Adipose tissue (tissue), 3 donors: ENCODE measurements around the gene WFDC2. TPM values are rescaled to one million over a fixed set of nuclear protein-coding genes. Genes with fewer than 3 reads are reported as not detected.

Experiments
- H3K27ac ChIP-seq: one replicate; pipeline ENCODE4 v1.5.1; 2013; ENCODE audit warnings: low read depth, low read length
- WGBS, 3 donors: extraction: QIAGEN DNeasy Blood & Tissue Kit; methylation state at CpG; one replicate each; pipeline ENCODE4 v1.1.7; 2013; 5-methylcytosine and 5-hydroxymethylcytosine counted together
- polyA plus RNA-seq, 3 donors: library from polyadenylated mRNA; stranded (reverse); fragments of 200-250 nt; gene quantifications; one replicate each; pipeline ENCODE4 v1.2.3, GENCODE V29; 2013
- donor health status: healthy with polysubstance abuse.
- donor health status: Bipolar disorder and iron deficiency.
- donor health status: healthy.

WFDC2 gene
- polyA plus RNA-seq = 1 to 10 TPM; 4.3 to 9.5 (median 9.2) TPM

- WGBS, 3 donors = 5 to 12% (median 10%) methylated on average over 54 of the region's 54 CpGs
- H3K27ac ChIP-seq = no peak within 1 kb of the TSS
These were observed at the start of gene WFDC2 for GRCh38 chr20:45469336-45470261. TSS of gene WFDC2 (plus strand) at chr20:45469753. CDS start at chr20:45469782, 29 bp downstream.

GRCh38 chr20:45420125-45420524 lies 49.4 kb upstream of the WFDC2 start:
- 87 to 95% (median 93%) methylated on average over 8 of the region's 8 CpGs for WGBS, 3 donors
- no peak overlapping the region for H3K27ac ChIP-seq

GRCh38 chr20:45423700-45424099 lies 45.9 kb upstream of the WFDC2 start:
- no peak overlapping the region for H3K27ac ChIP-seq
- 87 to 98% (median 89%) methylated on average over 2 of the region's 2 CpGs for WGBS, 3 donors

GRCh38 chr20:45425561-45425960 lies 44.0 kb upstream of the WFDC2 start:
- 92 to 98% (median 95%) methylated on average over 17 of the region's 17 CpGs for WGBS, 3 donors
- H3K27ac ChIP-seq = no peak overlapping the region

- H3K27ac ChIP-seq = no peak overlapping the region
- WGBS, 3 donors = 71 to 83% (median 74%) methylated on average over 5 of the region's 5 CpGs
These were observed 43.1 kb upstream of the WFDC2 start for GRCh38 chr20:45426320-45427016.

- H3K27ac ChIP-seq = no peak overlapping the region
- WGBS, 3 donors = 65 to 81% (median 80%) methylated on average over 14 of the region's 14 CpGs
These were observed 42.1 kb upstream of the WFDC2 start for GRCh38 chr20:45427236-45428149.

- 77 to 78% (median 78%) methylated on average over 2 of the region's 2 CpGs for WGBS, 3 donors
- H3K27ac ChIP-seq = no peak overlapping the region
These were observed 39.9 kb upstream of the WFDC2 start for GRCh38 chr20:45429618-45430017.

- WGBS, 3 donors = 44 to 82% (median 49%) methylated on average over 5 of the region's 5 CpGs
- no peak overlapping the region for H3K27ac ChIP-seq
These were observed 37.3 kb upstream of the WFDC2 start for GRCh38 chr20:45432294-45432693.

GRCh38 chr20:45433316-45433715 lies 36.2 kb upstream of the WFDC2 start:
- no peak overlapping the region for H3K27ac ChIP-seq
- 63 to 79% (median 71%) methylated on average over 3 of the region's 3 CpGs for WGBS, 3 donors

- H3K27ac ChIP-seq = no peak overlapping the region
- WGBS, 3 donors = 88 to 95% (median 92%) methylated on average over 4 of the region's 4 CpGs
These were observed 35.6 kb upstream of the WFDC2 start for GRCh38 chr20:45433976-45434375.

- WGBS, 3 donors = 9 to 11% (median 9%) methylated on average over 33 of the region's 33 CpGs
- H3K27ac ChIP-seq = no peak overlapping the region
These were observed 32.6 kb upstream of the WFDC2 start for GRCh38 chr20:45436732-45437485.

GRCh38 chr20:45440424-45440823 lies 29.1 kb upstream of the WFDC2 start:
- 84 to 85% (median 85%) methylated on average over 3 of the region's 3 CpGs for WGBS, 3 donors
- H3K27ac ChIP-seq = no peak overlapping the region

- H3K27ac ChIP-seq = no peak overlapping the region
- 65 to 76% (median 66%) methylated on average over 5 of the region's 5 CpGs for WGBS, 3 donors
These were observed 28.5 kb upstream of the WFDC2 start for GRCh38 chr20:45440891-45441685.

- 63 to 86% (median 85%) methylated on average over 1 of the region's 1 CpG for WGBS, 3 donors
These were observed 27.8 kb upstream of the WFDC2 start for GRCh38 chr20:45441746-45442145.

GRCh38 chr20:45444050-45444449 lies 25.5 kb upstream of the WFDC2 start:
- H3K27ac ChIP-seq = no peak overlapping the region

More at GRCh38 chr20:45441746-45442145, 27.8 kb upstream of the WFDC2 start:
- H3K27ac ChIP-seq = no peak overlapping the region

GRCh38 chr20:45445805-45446562 lies 23.6 kb upstream of the WFDC2 start:
- no peak overlapping the region for H3K27ac ChIP-seq
- WGBS, 3 donors = 68 to 72% (median 72%) methylated on average over 7 of the region's 7 CpGs
